Measurements from ENCODE around the gene RNF17.

RNF17 gene

DNA sequence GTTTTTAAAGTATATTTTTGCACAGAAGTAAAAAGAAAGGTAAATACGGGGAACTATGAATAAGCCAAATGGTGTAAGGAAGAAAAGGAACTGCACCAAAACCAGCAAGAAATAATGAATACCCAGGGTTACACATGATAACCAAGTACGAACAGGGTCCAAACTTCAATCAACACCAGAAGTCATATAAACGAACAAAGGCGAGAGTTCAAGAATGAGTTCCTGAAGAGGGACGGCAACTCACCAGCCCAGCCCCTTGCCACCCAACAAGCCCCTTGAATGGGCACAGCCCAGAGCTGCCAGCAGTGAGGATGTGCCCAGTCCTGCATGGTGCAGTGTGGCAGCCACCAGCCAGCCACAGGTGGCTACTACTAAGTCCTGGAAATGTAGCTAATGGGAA, 132.1 kb downstream of the RNF17 start:
- DNase-seq (ENCODE audit: low read depth): no peak

DNA sequence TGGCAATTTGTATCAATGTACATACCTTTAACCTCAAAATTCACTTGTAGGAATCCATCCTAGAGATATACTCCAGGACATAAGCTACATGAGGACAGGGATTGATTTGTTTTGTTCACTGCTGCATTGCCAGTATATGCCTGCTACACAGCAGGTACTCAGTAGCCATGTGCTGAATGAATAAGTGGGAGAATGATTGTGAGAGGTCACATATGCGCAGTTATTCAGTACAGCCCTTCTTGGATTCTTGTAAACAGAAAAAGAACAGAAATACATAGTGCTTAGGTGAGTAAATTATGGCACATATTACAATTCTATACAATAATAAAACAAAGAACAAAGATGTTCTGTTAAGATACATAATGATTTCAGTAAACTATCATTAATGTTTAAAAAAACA, 133.3 kb downstream of the RNF17 start:
- DNase-seq (ENCODE audit: low read depth): no peak

DNA sequence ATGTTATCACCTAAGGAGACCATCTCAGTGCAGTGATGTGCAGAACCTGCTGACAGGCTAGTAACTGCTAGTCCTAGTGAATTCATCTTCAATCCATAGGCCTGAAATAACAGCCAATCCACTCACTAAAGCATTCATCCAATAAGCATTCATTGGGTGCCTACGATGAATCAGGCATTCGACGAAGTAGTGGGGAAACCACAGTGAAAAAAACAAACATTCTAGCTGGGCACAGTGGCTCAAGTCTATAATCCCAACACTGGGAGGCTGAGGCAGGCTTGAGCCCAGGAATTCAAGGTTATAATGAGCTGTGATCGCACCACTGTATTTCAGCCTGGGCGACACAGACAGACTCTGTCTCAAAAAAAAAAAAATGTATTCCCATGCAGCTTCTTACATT, 135.6 kb downstream of the RNF17 start:
- no peak for DNase-seq (ENCODE audit: low read depth)

DNA sequence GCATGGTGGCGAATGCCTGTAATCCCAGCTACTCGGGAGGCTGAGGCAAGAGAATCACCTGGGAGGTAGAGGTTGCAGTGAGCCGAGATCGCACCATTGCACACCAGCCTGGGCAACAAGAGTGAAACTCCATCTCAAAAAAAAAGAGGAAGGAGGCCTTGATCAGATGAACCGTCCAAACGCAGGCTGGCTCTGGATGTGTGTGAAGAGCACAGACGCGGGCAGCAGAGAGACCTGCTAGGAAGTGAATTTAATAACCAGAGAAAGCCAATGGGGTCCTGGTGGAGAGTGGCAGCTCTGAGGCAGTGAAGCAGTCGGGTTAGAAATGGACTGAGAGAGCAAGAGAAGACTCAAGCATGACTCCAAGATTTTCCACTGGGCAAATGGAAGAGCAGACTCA, 136.5 kb downstream of the RNF17 start:
- DNase-seq (ENCODE audit: low read depth): no peak

DNA sequence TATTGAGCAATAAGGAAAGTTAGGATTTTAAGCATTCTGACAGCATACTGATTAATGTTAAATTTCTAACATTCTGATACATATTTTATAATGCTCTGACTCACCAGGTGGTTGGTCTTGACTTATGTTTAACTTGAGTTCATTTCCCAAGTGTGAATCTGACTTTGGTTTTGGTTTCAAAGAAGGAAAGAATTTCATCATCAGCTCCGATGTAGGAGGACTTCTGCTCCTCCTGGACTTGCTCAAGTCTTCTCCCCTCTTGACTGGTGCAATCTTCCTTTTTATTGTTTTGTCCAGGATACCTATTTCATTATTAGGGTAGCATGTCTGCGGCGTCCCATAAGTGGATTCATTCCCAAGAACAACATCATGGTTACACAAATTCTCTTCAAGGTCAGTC, 141.3 kb downstream of the RNF17 start:
- DNase-seq (ENCODE audit: low read depth): no peak

DNA sequence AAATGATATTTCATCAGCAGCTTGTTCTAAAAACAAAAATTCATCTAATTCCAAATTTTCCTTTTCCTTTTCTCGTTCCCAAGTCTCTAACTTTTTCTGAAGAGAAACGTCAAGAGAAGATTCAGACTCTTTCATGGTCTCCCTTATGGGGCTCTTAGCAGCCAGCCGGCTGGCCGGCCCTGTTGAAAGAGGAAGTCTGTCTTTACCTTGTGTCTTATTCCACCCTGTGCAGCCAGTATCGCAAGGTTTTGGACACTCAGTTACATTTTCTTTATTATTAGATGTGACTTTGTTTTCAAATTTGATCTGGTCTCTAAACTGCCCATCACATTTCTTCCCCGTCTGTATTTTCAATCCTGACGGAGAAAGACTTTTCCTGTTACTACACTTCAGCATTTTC, 142.3 kb downstream of the RNF17 start:
- DNase-seq (ENCODE audit: low read depth): no peak

DNA sequence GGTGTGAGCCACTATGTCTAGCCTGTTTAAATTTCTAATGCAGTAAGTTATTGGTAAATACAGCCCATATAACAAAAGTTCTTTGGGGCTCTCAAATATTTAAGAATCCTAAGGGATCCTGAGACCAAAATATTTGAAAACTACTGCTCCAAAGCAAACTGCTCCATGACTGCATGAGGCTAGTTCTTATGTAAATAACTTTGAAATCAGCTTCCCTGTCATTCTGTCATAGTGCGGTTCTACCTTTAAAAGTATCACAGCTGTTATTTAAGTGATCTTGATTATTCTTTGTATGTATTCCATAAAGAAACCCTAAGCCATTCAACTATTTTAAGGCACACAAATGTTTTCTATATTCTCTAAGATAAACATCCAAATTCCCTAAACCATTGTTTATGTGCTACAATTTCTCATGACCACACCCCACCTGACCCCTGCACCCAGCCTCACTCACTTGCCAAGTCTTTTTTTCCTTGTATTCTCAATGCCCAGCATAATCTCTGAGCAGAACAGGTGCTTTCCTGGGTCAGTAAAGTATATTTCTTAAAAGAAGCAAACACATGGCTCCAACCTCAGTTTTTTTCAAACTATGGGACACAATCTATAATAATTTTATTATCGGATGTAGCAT, 146.6 kb downstream of the RNF17 start:
- no peak for DNase-seq (ENCODE audit: low read depth)

DNA sequence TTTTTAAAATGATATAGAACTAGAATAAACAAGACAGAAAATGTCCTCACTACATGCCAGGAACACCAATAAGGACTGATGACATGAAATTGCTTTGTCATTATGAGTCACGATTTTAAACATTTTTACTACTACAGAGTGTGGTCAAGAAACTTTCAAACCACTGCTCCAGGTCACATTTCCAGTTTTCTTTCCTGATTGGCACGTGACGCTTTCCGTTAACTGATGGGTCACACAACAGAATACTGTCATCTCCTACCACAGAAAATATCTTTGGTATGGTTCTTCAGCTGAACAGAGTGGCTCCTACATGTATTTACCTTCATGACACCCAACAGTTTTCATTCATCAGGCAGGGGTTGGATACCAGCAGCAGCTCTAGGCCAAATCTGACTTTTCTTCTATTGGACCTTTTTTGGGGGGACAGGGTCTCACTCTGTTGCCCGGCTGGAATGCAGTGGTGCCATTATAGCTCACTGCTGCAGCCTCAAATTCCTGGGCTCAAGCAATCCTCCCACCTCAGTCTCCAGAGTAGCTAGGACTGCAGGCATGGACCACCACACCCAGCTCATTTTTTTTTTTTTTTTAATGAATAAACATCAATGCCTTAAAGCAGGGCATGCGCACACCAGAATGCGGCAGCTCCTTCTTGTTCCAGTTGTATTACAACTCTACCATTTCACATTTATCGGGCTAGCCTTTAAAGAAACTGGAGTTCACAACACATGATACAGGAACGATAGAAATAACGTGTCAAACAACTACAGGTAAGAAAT, 147.4 kb downstream of the RNF17 start:
- no peak for DNase-seq (ENCODE audit: low read depth)

DNA sequence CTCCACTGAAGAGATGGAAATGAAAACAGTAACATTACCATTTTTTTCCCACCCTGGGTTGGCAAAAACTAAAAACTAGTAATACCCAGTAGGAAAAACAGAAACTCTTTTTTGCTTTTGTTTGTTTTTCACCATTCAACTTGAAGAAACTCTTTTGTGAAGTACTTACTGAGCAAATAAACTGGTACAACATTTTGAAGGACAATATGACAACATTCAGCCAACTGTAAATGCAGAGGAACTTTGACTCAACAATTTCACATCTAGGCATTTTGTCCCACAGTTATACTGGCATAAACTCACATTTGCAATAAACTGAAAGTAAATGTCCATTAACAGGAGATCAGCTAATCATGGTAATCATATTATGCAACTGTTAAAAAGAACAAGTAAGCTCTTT, 152.5 kb downstream of the RNF17 start:
- DNase-seq (ENCODE audit: low read depth): no peak

DNA sequence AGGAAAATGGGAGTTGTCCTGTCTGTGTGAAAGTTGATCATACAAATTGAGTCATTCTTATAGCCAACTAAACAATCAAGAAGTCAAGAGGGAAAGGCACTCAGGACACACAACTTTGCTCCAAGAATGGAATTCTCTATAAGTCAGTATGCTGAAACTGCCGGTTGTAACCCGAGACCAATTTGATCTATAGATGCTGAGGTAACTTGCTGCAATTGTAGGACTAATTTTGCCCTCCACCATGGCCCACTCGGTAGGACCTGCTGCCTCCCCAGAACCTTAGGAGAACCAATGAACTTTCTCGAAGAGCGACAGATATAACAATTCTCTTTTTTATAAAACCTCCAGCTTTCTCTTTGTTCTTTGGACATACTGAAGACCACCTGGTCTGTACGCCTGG, 157.0 kb downstream of the RNF17 start:
- DNase-seq (ENCODE audit: low read depth): no peak

DNA sequence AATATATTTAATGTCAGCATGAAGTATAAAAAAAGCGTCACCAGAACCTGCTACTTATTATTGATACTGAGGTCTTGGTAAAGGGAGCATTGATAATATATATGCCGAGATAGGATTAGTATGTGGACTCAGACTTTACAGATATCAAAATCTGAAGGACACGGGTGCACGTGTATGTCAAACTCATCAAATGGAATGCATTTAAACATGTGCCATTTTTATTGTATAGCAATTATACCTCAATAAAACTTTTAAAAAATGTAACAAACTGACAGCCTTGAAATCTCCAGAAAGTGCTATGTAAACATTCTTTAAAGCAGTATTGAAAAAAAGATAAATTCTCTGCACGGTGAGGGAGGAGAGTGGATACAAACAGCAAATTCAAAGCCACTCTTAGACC, 157.9 kb downstream of the RNF17 start:
- no peak for DNase-seq (ENCODE audit: low read depth)

DNA sequence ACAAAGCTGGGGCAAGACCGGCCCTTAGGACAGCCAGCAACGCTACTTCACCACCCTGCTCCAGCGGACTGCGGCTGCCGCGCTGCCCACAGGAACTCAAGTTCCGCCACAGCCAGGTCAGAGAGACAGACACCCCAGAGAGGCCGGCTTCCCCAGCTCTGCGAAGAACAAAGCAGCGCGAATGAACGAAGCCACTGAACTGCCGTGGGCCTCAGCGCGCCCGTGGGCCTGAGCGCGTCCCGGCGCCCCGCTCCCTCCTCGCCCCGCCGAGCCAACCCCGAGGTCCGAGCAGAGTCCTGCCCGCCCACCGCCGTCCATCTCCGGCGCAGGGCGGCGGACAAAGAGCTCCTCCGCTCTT, 158.4 kb downstream of the RNF17 start:
- no peak for DNase-seq (ENCODE audit: low read depth)

DNA sequence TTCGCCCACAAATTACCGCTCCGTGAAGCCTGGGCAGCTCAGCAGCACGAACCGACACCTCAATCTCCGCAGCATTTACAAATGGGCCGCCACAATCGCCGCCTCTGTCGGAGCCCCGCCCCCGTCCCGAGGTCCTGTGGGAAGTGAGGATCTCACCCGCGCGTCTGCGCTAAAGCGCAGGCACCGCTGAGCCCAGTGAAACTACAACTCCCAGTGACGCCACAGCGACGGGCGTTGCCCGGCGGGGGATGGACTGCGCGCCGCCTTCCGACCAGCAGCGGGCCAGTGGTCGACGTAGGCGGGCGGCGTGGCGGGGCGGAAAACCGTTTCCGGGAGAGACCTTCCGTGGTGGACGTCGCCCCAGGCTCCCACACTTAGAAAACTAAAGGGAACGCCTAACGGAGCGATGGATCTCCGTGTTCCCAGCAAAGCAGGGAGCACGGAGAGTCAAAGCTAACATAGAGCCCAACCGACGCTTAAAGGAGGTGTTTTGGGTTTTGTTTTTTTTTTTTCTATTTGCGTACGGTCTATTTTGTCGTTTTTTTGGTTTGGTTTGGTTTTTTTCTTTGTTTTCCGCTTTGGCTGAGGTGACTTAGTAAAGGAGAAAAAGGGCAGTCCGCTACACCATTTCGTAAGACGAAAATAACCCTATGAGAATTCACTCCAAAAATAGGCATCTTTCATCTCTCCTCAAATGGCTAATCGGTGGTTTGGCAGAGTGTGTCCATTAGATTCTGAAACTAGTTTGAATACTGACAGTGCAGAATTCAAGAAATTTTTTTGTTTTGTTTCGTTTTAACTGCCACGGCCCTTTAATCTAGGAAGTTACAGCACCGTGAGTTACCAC, 159.0 kb downstream of the RNF17 start:
- peak; percentile 87 for DNase-seq (ENCODE audit: low read depth)

DNA sequence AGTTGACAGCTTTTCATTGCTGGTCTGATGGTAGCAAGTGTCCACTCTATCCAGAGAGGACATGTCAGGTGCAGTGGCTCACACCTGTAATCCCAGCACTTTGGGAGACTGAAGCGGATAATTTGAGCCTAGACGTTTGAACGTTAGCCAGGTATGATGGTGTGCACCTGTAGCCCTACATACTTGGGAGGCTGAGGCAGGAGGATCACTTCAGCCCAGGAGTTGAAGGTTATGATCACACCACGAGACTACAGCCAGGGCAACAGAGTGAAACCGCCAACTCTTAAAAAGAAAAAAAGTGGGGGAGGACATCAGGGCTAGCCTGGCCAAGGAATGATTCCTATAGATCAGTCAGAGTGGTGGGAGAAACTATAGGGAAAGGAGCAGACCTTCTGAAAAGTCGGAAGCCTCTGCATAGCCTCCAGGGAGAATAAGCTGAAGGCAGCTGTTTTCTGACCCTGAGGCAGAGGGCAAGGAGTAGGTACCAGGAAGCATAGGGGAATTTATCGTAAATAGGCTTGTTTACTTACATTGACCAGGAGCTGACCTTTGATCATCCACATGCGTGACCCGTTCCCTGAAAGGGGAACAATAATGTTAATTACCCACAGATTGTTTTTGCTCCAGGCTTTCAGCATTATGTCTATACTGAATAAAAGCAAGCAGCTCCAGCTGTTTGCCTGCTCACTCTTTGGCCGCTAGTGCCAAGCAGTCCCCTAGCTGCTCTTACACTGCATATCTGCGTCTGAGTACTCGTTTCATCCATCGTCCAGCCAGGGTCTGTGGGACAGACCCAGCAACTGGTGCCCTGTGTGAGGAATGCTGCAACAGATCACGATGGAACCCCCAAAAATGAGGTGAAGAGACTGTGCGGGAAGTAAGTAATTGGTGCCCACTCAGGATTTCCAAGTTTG, 161.6 kb downstream of the RNF17 start:
- no peak for DNase-seq (ENCODE audit: low read depth)

DNA sequence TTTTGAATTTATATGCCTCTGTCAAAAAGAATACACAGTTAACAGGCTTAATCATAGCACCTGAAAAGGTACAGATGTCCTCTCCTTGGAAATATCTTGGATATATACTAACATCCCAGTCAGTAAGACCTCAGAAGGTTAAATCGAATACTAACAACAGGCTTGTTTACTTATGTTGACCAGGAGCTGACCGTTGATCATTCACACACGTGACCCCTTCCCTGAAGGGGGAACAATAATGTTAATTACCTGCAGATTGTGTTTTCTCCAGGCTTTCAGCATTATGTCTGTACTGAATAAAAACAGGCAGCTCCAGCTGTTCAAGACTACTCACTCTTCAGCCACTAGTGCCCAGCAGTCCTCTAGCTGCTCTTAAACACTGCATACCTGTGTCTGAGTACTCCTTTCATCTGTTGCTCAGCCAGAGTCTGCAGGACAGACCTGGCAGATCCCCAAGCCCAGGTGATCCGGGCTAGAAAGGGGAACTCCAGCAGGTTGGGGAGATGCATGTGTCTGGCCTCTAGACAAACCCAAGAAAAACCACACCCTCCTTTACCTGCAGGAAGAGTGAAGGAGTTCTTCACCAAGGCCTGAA, 163.9 kb downstream of the RNF17 start:
- no peak for DNase-seq (ENCODE audit: low read depth)

DNA sequence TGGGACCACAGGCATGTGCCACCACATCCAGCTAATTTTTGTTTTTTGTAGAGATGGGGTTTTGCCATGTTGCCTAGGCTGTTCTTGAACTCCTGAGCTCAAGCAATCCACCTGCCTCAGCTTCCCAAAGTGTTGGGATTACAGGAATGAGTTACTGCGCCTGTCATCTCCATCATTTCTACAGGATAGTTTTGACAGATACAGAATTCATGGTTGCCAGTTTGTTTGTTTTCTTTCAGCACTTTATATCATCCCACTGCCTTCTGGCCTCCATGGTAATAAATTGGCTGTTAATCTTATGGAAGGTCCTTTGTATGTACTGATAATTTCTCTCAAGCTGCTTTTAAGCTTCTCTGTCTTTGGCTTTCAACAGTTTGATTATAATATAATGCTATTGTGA, 165.2 kb downstream of the RNF17 start:
- no peak for DNase-seq (ENCODE audit: low read depth)
